Type B pancreatic cell (in vitro differentiated cells): Measurements from ENCODE around the gene NDUFAF5. TPM values are rescaled to one million over a fixed set of nuclear protein-coding genes. Genes with fewer than 3 reads are reported as not detected.

Experiments
- DNase-seq: peaks from one replicate; pipeline ENCODE4 v3.0.0; 2021; ENCODE audit warnings: mixed read lengths; ENCODE audit not compliant: unreplicated experiment; ENCODE audit errors: extremely low spot score
- H3K27ac Mint-ChIP-seq: 2 replicates; pipeline ENCODE4 v1.8.0; 2021; ENCODE audit warnings: mild to moderate bottlenecking, mixed read lengths
- H3K27me3 Mint-ChIP-seq: 2 replicates; pipeline ENCODE4 v1.8.0; 2021; ENCODE audit warnings: mixed read lengths
- H3K36me3 Mint-ChIP-seq: 2 replicates; pipeline ENCODE4 v1.8.0; 2021; ENCODE audit warnings: mixed read lengths
- H3K4me1 Mint-ChIP-seq: one replicate; pipeline ENCODE4 v1.8.0; 2021; ENCODE audit warnings: mixed read lengths; ENCODE audit not compliant: unreplicated experiment
- H3K4me3 Mint-ChIP-seq: 2 replicates; pipeline ENCODE4 v1.8.0; 2021; ENCODE audit warnings: mild to moderate bottlenecking, mixed read lengths
- H3K9me3 Mint-ChIP-seq: 2 replicates; pipeline ENCODE4 v1.8.0; 2021; ENCODE audit warnings: mixed read lengths
- total RNA-seq: library from RNA; stranded (reverse); gene quantifications from 2 replicates; pipeline ENCODE4 v1.2.1, GENCODE V29; 2021; ENCODE audit warnings: low replicate concordance
- TF ChIP-seq, protein P1 (sequence below): fragments of 200-600 bp; sonication (generic); conservative IDR thresholded peaks from 2 replicates; pipeline ENCODE4 v1.5.0; 2021; ENCODE audit warnings: antibody characterized with exemption, mild to moderate bottlenecking

NDUFAF5 gene
- total RNA-seq, 1 donor from 2014 or later, result 26.1 TPM

DNA sequence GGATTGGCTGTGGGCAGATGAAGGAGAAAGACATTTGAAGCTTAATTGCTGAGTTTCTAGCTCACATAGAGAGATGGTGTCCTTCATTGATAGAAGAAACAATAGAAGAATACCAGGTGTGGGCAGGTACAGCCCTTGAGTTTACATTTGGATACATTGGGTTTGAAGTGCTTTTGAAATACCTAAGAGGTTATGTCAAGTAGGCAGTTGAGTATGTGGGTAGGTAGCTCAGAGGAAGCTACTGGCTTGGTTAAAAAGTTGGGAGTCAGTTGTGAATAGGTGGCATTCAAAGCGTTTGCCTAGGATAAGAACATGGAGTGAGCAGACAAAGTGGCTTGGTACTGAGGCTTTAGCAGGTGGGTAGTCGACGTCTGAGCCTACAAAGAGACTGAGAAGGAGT is 25.0 kb downstream of the NDUFAF5 start:
- Mint-ChIP-seq H3K4me1 (no peaks in the 10 kb centered on the region), H3K9me3 (no peaks in the 10 kb centered on the region), H3K36me3 (peaks cover 24% of the 10 kb centered on the region), H3K27ac (no peak overlapping the region), H3K27me3 (no peaks in the 10 kb centered on the region), H3K4me3 (no peak overlapping the region)
- TF ChIP-seq, protein P1, sequence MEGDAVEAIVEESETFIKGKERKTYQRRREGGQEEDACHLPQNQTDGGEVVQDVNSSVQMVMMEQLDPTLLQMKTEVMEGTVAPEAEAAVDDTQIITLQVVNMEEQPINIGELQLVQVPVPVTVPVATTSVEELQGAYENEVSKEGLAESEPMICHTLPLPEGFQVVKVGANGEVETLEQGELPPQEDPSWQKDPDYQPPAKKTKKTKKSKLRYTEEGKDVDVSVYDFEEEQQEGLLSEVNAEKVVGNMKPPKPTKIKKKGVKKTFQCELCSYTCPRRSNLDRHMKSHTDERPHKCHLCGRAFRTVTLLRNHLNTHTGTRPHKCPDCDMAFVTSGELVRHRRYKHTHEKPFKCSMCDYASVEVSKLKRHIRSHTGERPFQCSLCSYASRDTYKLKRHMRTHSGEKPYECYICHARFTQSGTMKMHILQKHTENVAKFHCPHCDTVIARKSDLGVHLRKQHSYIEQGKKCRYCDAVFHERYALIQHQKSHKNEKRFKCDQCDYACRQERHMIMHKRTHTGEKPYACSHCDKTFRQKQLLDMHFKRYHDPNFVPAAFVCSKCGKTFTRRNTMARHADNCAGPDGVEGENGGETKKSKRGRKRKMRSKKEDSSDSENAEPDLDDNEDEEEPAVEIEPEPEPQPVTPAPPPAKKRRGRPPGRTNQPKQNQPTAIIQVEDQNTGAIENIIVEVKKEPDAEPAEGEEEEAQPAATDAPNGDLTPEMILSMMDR, result no peak
- DNase-seq, result no peak

GRCh38 chr20:13810446-13810845 is 25.6 kb downstream of the NDUFAF5 start:
- no peak overlapping the region for H3K27ac Mint-ChIP-seq
- H3K9me3 Mint-ChIP-seq, result no peaks in the 10 kb centered on the region

DNA sequence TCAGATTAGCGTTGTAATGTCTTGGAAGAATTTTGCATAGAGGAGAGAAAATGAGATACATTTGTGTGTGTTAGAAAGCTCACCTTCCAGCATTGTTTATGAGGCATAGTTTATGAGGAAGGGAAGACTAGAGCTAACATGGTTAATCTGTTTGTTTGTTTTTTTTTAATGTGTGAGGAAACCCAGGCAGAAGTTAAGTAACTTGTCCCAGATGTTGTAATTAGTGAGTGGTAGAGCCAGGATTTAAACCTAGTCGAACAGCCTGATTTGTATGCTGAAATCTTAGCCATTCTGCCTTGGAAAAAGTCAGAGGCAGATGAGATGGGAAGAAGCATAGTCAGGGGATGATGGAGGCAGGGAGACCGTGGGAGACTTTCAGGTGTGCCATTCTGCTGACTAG is 29.1 kb downstream of the NDUFAF5 start:
- Mint-ChIP-seq H3K9me3 (no peaks in the 10 kb centered on the region), H3K27me3 (no peaks in the 10 kb centered on the region), H3K4me1 (no peaks in the 10 kb centered on the region), H3K4me3 (no peak overlapping the region), H3K36me3 (peaks cover 21% of the 10 kb centered on the region), H3K27ac (no peak overlapping the region)
- TF ChIP-seq, protein P1, result no peak
- DNase-seq, result no peak

More at GRCh38 chr20:13810446-13810845, 25.6 kb downstream of the NDUFAF5 start:
- no peak overlapping the region for H3K4me3 Mint-ChIP-seq
- peaks cover 21% of the 10 kb centered on the region for H3K36me3 Mint-ChIP-seq
- no peaks in the 10 kb centered on the region for H3K4me1 Mint-ChIP-seq
- DNase-seq, result no peak
- TF ChIP-seq, protein P1, result no peak
- H3K27me3 Mint-ChIP-seq, result no peaks in the 10 kb centered on the region

DNA sequence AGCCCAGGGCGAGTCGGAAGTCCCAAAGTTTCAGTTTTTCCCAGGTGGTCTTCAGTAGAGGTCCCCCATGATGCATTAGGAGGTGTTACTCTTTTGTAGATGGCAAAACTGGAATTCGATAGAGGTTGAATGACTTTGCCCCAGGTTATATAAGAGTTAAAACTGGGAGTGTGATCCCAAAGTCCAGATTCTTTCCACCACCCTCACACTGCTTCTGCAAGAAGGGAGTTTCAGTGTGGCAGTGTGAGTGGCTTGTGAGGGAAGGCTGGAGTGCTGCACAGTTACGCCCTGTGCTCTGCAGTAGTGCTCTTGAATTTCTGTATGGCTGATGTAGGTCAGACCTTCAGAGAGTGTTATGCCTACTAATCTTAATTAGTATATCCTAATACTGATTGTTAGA is 29.8 kb downstream of the NDUFAF5 start:
- TF ChIP-seq, protein P1, result no peak
- Mint-ChIP-seq H3K27me3 (no peaks in the 10 kb centered on the region), H3K4me3 (no peak overlapping the region), H3K27ac (no peak overlapping the region), H3K9me3 (no peaks in the 10 kb centered on the region), H3K4me1 (no peaks in the 10 kb centered on the region), H3K36me3 (peaks cover 21% of the 10 kb centered on the region)
- DNase-seq, result no peak

DNA sequence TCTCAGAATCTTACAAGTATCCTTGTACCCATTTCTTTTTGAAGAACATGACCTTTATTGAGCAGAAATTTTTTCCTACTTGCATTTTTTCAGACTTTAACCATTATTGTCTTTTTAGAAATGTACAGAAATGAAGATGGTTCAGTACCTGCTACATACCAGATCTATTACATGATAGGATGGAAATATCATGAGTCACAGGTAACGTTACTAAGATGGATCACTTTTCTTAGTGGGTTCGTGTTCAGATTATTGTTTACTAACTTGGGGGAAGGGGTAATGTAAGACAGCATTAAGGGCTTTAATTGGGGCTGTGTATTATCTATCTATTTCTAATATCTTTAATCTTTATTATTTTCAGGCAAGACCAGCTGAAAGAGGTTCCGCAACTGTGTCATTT is 31.9 kb downstream of the NDUFAF5 start:
- H3K27me3 Mint-ChIP-seq, result no peaks in the 10 kb centered on the region
- TF ChIP-seq, protein P1, result no peak
- DNase-seq, result no peak
- no peak overlapping the region for H3K4me3 Mint-ChIP-seq
- no peaks in the 10 kb centered on the region for H3K9me3 Mint-ChIP-seq
- peaks cover 28% of the 10 kb centered on the region for H3K36me3 Mint-ChIP-seq
- no peaks in the 10 kb centered on the region for H3K4me1 Mint-ChIP-seq
- no peak overlapping the region for H3K27ac Mint-ChIP-seq

- Mint-ChIP-seq H3K4me1 (no peaks in the 10 kb centered on the region), H3K4me3 (no peak overlapping the region), H3K9me3 (no peaks in the 10 kb centered on the region), H3K36me3 (peaks cover 24% of the 10 kb centered on the region), H3K27me3 (no peaks in the 10 kb centered on the region), H3K27ac (no peak overlapping the region)
- TF ChIP-seq, protein P1, result no peak
- DNase-seq, result no peak
These were observed 32.5 kb downstream of the NDUFAF5 start for GRCh38 chr20:13817342-13817741.
